Measurements from ENCODE around the gene RNF13.
"Not testable (repeated sequence)": the region's sequence is repeated elsewhere in the genome, so short reads cannot be mapped to it uniquely, and the experiment has no call there.

RNF13 gene

GRCh38 chr3:149941186-149941585, 128.2 kb downstream of the RNF13 start:
- intact Hi-C loops (cut with DNase I), result no loop called here
- DNase-seq, result no peak

- no peak for DNase-seq
- intact Hi-C loops (cut with DNase I), result no loop called here
These were observed 128.9 kb downstream of the RNF13 start for GRCh38 chr3:149941946-149942345.

GRCh38 chr3:149942409-149942808, 129.4 kb downstream of the RNF13 start:
- DNase-seq, result no peak
- intact Hi-C loops (cut with DNase I), result no loop called here

DNA sequence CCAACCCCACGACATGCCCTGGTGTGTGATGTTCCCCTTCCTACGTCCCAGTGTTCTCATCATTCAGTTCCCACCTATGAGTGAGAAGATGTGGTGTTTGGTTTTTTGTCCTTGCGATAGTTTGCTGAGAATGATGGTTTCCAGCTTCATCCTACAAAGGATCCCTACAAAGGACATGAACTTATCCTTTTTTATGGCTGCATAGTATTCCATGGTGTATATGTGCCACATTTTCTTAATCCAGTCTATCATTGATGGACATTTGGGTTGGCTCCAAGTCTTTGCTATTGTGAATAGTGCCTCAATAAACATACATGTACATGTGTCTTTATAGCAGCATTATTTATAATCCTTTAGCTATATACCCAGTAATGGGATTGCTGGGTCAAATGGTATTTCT, 131.0 kb downstream of the RNF13 start:
- DNase-seq; intact Hi-C loops (cut with DNase I): not testable (repeated sequence)

DNA sequence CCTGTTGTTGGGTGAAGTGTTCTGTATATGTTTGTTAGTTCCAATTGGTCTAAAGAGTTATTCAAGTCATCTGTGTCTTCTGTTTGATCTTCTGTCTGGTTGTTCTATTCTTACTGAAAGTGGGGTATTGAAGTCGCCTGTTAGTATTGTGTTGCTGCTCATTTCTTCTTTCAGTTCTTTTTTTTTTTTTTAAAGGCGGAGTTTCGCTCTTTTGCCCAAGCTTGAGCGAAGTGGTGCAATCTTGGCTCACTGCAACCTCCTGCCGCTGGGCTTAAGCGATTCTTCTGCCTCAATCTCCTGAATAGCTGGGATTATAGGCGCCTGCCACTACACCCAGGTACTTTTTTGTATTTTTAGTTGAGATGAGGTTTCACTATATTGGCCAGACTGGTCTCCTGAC, 134.2 kb downstream of the RNF13 start:
- DNase-seq, result no peak
- intact Hi-C loops (cut with DNase I), result no loop called here

DNA sequence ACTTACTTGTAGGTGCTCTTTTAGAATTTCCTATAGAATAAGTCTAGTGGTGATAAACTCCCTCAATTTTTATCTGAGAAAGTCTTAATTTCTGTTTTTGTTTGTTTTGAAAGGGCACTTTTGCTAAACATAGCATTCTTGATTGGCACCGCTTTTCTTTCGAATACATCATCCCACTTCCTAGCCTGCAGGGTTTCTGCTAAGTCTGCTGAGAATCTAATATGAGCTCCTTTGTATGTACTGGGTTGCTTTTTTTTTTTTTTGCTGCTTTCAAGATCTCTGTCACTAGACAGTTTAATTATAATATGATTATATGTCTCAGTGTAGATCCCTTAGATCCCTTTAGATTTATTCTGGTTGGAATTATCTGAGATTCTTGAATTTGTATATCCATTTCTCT, 136.2 kb downstream of the RNF13 start:
- intact Hi-C loops (cut with DNase I), result no loop called here
- DNase-seq, result no peak

GRCh38 chr3:149954812-149955211, 141.8 kb downstream of the RNF13 start:
- no peak for DNase-seq
- intact Hi-C loops (cut with DNase I), result no loop called here

GRCh38 chr3:149955449-149955848, 142.4 kb downstream of the RNF13 start:
- intact Hi-C loops (cut with DNase I), result no loop called here
- DNase-seq, result no peak

- intact Hi-C loops (cut with DNase I), result no loop called here
- no peak for DNase-seq
These were observed 144.5 kb downstream of the RNF13 start for GRCh38 chr3:149957361-149958125.

DNA sequence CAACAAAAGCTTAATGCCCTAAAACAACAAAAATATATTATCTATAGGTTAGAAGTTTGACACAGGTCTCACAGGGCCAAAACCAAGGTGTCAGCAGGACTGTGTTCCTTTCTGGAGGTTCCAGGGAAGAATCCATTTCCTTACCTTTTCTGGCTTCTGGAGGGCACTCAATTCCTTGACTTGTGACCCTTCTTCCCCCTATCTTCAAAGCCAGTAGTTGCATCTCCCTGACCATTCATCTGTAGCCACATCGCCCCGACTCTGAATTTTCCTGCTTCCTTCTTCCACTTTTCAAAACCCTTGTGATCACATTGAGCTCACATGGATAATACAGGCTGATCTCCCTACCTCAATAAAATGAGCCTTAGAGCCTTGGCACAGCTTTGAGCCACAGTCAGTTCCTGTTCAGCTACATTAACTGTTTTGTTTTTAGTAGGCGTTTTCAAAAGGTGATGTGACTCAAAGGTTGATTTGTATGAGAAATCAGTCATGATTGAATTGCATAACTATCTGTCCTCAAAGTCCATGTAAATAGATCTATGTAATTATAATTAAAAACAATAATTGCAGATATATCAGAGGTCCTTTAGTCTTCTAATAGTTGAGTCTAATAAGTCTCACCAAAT, 145.3 kb downstream of the RNF13 start:
- intact Hi-C loops (cut with DNase I), result no loop called here

GRCh38 chr3:149959443-149959842, 146.4 kb downstream of the RNF13 start:
- DNase-seq, result no peak
- intact Hi-C loops (cut with DNase I), result no loop called here

More for the DNA sequence above, 145.3 kb downstream of the RNF13 start:
- no peak for DNase-seq

GRCh38 chr3:149963485-149963884, 150.5 kb downstream of the RNF13 start:
- DNase-seq, result no peak
- intact Hi-C loops (cut with DNase I), result no loop called here

- DNase-seq, result peak in 5 of 10 donors; percentile 11 to 89 (median 35)
- intact Hi-C loops (cut with DNase I), result no loop called here
These were observed 151.3 kb downstream of the RNF13 start for GRCh38 chr3:149964291-149964690.

GRCh38 chr3:149965278-149965677, 152.3 kb downstream of the RNF13 start:
- DNase-seq, result no peak
- intact Hi-C loops (cut with DNase I), result loop anchor here (5.0 kb wide), 2 partner anchors 88 to 148 kb away; no protein-coding TSS in a partner anchor

- DNase-seq, result no peak
- intact Hi-C loops (cut with DNase I), result loop anchor here (1.0 to 5.0 kb wide), 4 partner anchors 90 to 254 kb away; no protein-coding TSS in a partner anchor
These were observed 154.2 kb downstream of the RNF13 start for GRCh38 chr3:149967086-149967685.

- intact Hi-C loops (cut with DNase I), result loop anchor here (5.0 kb wide), 2 partner anchors 91 to 151 kb away; no protein-coding TSS in a partner anchor
- DNase-seq, result no peak
These were observed 155.2 kb downstream of the RNF13 start for GRCh38 chr3:149968216-149968615.

GRCh38 chr3:149969110-149969939, 156.3 kb downstream of the RNF13 start:
- peak; percentile 17 to 91 (median 56) for DNase-seq
- intact Hi-C loops (cut with DNase I), result loop anchor here (5.0 kb wide), 2 partner anchors 92 to 152 kb away; no protein-coding TSS in a partner anchor

- intact Hi-C loops (cut with DNase I), result loop anchor here (5.0 kb wide), 5 partner anchors 93 to 442 kb away; partner anchors contain the start of gene COMMD2
- DNase-seq, result peak; percentile 74 to 97 (median 80)
These were observed 157.1 kb downstream of the RNF13 start for GRCh38 chr3:149969940-149970715.

DNA sequence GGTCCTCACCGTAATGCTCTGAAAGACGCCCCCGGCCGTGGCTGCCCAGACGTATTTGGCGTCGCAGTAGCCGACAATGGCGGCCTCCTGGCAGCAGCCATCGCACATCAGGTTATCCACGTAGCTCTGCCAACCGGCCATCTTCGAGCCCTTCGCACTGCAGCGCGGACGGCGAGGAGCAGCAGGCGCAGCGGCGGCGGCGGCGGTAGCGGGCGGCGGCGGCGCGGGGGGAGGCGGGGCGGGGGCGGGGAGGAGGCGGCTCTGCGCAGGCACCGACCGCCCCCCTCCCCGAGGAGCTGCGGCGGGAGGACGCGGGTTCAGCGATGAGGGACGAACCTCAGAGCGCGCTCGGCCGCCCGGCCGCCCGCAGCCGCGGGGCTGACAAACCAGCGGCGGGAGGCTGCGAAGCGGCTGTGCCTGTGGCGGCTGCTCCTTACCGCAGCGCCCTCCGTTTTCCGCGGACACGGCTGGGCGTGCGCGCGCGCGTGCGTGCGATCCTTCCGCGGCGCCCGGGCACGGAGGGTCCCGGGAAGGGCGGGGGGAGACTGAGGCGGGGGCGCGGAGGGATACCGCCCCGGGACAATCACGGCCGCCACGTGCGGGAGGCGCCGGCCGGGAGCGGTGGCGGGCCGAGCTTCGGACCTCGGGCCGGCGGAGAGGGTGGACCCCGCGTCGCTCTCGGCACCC, 157.8 kb downstream of the RNF13 start, which contains the start of gene PFN2:
PFN2 (minus strand) TSS at position 180 of the 687 bp plus-strand sequence; CDS start at position 141, 39 bp downstream.
- intact Hi-C loops (cut with DNase I), result loop anchor here (5.0 kb wide), 3 partner anchors 204 to 441 kb away; partner anchors contain the start of gene COMMD2
- peak; percentile 52 to 95 (median 66) for DNase-seq

Measured in posterior cingulate gyrus (tissue), 11 donors.